Transverse colon (tissue), 4 donors: ENCODE data around the gene GPX7.

ENCODE experiments used
- POLR2A ChIP-seq: fragments of 450-650 bp; IDR thresholded peaks from one replicate; pipeline ENCODE4 v1.6.1; 2016; ENCODE audit warnings: antibody characterized with exemption, mild to moderate bottlenecking, moderate library complexity
- POLR2AphosphoS5 ChIP-seq, 3 donors: sonication (generic); formaldehyde crosslinking; IDR thresholded peaks; one replicate each; pipeline ENCODE4 v1.6.1; 2016; ENCODE audit warnings: antibody characterized with exemption in 3 of 3
- TF ChIP-seq, protein P1 (sequence below), 5 experiments: fragments of 200-600 bp in 3 of 5; fragments of 450-650 bp in 2 of 5; sonication (generic) in 3 of 5; IDR thresholded peaks; 1 replicate in 2 of 5; 2 replicates in 3 of 5; pipeline ENCODE4 v1.5.1; 2016 to 2017; ENCODE audit warnings: antibody characterized with exemption in 5 of 5, inconsistent platforms in 3 of 5, mild to moderate bottlenecking in 2 of 5, moderate library complexity in 1 of 5

DNA sequence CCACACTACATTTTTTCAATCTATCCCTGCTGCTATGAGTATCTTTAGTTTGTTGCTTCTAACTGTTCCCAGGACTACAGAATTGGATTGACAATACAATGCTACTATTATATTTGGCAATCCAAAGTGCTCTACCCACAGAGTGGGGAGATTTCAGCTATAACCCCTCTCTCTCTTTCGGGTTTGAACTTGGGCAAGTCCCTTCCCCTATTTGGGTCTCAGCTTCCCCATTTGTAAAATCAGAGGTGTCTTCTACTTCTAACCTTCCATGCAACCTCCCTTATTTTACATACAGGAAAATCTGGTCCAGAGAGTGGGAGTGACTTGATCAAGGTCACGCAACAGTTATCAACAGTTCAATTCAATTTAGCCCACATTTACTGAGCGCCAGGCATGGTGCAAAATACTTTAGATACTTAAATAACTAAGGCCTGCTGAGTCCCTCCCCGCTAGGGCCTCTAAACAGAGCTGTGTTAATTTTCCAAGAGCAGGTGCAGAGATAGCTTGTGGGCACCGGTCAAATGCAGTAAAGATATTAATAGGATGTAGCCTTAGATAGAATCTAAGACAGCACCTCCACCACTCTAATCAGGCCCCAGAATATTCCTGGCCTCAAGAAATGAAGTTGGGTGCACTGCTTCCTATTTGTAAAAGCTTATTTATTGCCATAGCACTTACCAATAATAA, 9.4 kb upstream of the GPX7 start:
- TF ChIP-seq, protein P1, sequence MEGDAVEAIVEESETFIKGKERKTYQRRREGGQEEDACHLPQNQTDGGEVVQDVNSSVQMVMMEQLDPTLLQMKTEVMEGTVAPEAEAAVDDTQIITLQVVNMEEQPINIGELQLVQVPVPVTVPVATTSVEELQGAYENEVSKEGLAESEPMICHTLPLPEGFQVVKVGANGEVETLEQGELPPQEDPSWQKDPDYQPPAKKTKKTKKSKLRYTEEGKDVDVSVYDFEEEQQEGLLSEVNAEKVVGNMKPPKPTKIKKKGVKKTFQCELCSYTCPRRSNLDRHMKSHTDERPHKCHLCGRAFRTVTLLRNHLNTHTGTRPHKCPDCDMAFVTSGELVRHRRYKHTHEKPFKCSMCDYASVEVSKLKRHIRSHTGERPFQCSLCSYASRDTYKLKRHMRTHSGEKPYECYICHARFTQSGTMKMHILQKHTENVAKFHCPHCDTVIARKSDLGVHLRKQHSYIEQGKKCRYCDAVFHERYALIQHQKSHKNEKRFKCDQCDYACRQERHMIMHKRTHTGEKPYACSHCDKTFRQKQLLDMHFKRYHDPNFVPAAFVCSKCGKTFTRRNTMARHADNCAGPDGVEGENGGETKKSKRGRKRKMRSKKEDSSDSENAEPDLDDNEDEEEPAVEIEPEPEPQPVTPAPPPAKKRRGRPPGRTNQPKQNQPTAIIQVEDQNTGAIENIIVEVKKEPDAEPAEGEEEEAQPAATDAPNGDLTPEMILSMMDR (IDR thresholded peaks at IDR 0.05) = no peak
- TF ChIP-seq POLR2A = no peak
- TF ChIP-seq POLR2AphosphoS5 (IDR thresholded peaks at IDR 0.05) = no peak
